ENCODE results near the gene COMT.
"Not testable (repeated sequence)": the region's sequence is repeated elsewhere in the genome, so short reads cannot be mapped to it uniquely, and the experiment has no call there.

COMT gene

DNA sequence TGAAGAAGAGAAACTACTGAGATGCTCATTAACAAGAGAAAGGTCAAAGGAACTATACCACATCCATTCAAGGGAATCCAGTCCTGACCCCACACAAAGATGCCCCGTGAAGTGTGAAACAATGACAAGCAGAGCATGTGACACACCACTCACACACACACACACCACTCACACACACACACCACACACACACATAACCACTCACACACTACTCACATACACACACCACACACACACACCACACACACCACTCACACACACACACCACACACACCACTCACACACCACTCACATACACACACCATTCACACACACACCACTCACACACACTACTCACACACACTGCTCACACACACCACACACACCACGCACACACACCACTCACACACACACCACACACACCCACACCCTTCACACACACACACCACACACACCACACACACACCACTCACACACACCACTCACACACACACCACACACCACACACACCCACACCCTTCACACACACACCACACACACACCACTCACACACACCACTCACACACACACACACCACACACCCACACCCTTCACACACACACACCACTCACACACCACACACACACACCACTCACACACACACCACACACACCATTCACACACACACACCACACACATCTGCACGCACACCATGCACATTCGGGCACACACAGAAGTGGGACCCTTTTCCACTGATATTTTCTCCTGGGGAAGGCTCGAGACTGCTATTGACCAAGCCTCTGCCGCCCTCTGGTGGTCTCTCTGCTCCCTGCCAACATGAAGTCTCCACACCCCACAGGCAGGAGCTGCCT lies 32.0 kb upstream of the COMT start:
- peak; percentile 63 for DNase-seq (ENCODE audit: low spot score)

DNA sequence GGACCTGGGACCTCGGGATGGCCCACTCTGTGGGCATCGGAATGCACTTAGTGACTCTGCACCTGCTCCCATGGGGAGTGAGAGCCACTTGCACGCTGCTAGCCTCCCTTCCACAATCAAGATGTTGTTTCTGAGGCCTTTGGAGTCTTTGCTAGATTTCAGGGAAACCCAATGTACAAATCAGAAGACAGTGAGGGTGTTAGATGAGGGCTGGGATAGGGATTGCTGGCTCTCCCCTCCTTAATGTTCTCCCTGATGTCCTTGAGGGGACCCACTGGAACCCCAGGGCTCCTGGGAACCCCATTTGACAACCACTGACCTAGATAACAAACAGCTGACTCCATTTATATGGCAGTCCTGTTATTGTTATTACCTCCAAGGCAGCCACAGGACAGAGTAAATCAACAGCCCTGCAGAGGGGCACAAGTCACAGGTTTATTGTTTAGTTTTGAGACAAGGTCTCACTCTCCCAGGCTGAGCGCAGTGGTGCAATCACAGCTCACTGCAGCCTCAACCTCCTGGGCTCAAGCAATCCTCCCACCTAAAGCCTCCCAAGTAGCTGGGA lies 31.3 kb upstream of the COMT start:
- no peak for DNase-seq (ENCODE audit: low spot score)

DNA sequence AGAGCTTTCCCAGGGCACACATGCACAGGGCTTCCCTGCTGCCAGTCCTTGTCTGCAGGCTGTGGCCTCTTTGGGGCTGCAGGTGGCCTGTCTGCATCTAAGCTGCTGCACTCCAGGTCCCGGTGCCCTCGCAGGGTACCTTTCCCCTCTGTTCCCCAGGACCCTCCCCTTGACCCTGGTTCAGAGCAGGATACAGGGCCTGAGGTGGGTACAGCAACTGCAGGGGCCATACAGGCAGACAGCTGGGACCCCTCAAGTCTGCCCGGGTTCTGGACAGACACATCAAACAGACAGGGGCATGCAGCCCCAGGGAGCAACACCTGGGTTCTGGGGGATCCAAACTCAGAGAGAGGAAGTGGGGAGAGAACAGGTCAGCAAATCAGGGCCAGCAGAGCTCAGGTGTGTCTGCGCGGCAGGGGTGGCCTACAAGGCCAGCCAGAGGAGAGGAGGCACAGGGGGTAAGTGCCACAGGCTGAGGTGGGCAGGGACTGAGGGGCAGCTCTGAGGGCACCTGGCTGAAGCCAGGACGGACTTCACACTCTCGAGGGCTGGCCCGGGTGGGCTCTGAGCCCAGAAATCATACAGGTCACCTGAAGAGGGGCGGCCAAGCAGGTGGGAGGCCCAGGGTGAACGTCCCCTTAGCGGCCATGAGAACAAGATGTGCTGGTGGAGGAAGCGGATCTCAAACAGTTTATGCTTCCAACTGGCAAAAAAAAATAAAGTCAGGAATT lies 29.9 kb upstream of the COMT start:
- no peak for DNase-seq (ENCODE audit: low spot score)

DNA sequence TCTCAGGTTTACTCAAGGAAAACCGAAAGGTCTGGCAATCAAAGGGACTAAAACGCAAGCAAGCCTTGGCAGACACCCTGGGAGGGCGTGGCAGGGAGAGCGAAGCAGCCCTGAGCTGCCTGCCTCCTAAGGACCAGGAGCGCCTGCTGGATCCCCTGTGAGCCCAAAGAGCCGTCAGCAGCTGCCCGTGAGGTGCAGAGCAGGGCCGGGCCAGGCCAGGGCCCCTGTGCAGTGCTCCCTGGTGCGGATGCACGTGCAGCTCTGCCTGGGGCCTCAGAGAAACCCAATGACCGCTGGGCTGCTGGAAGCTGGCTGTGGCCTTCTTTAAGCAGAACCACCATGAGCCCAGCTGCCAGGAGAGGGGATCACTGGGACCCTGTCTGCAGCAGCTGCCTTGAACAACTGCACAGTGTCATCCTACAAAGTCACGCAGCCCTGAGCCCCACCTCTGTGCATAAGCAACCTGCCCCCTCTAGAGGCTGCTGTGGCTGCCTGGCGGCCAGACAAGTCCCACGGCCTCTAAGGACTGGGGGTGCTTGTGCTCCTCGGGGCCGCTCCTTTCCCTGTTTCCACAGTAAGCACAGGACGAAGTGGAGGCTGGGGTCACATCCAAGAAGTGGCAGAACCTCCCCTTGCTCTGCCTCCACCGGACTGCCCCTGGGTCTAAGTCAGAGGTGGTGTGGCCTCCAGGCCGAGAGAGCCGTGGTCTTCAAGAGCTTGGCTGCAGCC lies 29.1 kb upstream of the COMT start:
- DNase-seq (ENCODE audit: low spot score) = no peak

DNA sequence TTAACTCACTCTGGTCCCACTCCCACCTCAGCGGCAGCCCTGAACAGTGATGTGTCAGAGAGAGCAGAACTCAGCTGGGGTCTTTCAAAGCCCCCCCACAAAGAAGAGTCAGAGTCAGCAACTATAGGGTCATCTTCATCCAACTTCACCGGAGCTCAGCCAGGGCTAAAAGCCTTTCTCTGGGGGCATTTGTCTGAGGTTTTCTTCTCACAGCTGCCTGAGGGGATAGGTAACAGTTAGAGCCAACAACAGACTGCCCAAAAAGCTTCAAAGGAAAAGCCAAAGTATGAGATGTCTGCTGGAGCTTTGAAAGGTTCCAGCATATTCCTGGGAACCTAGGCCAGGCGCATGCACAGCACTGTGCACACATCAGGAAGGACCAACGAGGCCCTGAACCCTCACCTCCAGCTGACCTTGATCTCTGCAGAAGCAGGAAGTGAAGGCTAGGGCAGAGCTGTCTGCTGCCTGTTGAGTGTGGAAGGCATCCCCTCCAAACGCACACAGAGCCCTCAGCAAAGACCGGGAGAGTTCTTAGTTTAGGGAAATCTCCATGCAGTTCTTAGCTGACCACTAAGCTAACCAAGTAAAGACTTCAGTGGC lies 28.1 kb upstream of the COMT start:
- no peak for DNase-seq (ENCODE audit: low spot score)

DNA sequence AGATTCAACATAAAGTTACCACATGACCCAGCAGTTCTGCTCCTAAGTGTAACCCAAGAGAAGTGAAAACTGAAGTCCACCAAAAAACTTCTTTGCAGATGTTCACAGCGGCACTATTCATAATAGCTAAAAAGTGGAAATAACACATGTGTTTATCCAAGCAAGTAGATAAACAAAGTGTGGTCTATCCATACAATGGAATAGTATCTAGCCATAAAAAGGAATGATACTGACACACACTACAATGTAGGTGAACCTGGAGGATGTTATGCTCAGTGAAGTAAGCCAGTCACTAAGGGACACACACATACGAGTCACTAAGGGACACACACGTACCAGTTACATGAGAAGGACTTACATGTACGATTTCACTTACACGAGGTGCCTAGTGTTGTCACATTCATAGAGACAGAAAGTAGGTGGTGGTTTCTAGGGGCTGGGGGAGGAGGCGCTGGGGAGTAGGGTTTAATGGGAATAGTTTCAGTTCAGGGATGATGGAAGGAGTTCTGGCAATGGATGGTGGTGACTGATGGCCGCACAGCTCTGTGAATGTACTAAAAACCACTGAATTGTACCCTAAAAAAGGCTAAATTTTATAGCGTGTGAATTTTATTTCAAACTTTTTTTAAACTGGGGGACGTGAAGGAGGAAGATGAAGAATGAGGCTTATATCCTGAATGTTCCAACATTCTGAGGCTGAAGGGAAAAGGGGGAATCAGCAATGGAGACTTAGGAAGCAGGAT lies 27.2 kb upstream of the COMT start:
- no peak for DNase-seq (ENCODE audit: low spot score)

DNA sequence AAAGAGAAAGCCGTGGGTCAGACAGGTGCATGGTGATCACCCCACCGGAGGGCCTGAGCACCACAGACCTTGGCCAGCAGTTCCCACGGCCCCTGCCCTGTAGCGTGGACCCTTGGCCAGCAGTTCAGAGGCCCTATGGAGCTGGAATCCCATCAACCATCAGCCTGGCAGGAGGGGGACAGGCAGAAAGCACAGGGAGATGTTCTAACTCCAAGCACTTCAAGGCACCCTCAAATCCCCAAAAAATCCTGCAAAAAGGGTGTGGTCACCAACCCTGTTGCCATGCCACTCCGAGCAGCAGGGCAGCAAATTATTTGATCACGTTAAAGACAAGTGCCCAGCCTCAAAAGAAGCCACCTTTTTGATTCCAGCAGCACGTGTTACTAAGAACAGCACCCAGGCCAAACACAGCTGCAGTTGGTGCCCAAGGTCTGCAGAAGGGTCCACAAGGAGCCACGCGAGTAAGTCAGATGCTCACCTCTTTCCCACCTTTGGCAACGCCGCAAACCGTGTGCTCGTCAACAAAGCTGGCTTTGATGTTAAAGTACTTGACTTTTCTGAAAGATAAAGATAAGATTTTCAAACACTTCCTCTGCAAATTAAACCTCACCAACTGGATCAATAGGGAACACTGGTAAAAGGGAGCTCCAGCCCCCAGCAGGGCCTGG lies 26.2 kb upstream of the COMT start:
- no peak for DNase-seq (ENCODE audit: low spot score)

DNA sequence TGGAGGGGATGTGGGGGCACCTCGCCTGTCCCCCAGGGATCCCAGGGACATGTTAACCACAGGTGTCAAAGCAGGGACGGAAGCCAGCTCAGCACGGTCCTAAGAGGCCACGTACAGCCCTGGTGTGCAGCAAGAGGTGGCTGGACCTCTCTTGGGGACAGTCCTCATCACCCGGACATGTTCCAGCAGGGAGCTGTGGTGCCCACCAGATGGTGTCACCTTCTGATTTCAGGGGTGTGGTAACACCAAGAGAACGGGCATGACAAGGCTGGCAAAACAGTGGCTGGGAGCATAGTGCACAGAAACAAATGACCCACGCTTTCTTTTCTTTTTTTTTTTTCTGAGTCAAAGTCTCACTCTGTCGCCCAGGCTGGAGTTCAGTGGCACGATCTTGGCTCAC lies 25.6 kb upstream of the COMT start:
- no peak for DNase-seq (ENCODE audit: low spot score)

DNA sequence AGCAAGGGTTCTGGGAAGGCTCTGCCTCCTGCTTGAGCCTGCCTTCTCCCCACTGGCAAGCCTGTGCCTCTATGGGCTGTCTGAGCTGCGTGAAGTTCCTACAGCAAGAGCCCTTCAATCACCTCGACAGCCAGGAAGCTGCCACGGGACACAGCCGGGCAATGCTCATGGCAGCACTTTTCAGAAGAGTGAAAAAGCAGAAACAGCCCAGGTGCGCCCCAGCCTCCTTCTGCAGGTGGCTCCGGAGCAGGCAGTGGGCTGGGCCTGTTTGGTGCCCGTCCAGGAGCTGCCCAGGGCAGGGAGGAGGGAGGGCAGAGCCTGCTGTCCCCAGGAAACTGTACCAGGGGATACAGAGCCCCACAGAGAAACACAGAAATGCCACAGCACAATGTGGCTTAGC lies 24.6 kb upstream of the COMT start:
- DNase-seq (ENCODE audit: low spot score) = no peak

DNA sequence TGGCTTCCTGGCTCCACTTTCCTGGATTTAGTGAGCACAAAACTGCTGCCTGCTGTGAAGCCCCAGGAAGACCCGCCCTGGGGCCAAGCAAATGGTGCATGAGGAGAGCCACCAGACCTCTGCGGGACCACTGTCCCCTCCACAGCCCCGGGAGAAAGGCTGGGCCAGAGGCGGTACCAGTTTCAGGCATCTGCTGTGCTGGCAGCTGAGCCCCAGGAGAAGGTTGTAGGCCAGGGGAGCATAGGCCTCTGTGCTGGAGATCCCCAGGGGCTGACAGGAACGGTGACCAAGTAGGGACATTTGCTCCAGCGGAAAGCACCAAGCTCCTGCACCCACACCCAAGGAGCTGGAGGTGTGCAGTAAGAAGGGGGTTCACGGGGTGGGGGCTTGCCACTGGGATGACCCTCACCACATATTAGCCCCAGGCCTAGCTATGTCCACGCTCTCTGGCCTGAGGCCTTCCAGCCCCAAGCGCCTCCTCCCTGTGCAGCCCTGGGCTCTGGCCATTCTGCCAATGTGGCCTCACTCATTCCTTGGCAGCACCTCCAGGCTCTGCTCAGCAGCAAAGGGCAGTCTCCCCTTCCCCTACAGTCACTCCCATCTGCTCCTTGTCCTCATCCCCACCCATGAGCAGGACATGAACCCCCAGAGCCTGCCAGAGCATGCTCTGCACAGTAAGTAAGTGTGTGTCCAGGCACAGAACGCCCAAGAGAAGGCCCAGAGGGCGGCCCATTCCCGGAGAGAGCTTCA lies 24.0 kb upstream of the COMT start:
- DNase-seq (ENCODE audit: low spot score) = no peak

DNA sequence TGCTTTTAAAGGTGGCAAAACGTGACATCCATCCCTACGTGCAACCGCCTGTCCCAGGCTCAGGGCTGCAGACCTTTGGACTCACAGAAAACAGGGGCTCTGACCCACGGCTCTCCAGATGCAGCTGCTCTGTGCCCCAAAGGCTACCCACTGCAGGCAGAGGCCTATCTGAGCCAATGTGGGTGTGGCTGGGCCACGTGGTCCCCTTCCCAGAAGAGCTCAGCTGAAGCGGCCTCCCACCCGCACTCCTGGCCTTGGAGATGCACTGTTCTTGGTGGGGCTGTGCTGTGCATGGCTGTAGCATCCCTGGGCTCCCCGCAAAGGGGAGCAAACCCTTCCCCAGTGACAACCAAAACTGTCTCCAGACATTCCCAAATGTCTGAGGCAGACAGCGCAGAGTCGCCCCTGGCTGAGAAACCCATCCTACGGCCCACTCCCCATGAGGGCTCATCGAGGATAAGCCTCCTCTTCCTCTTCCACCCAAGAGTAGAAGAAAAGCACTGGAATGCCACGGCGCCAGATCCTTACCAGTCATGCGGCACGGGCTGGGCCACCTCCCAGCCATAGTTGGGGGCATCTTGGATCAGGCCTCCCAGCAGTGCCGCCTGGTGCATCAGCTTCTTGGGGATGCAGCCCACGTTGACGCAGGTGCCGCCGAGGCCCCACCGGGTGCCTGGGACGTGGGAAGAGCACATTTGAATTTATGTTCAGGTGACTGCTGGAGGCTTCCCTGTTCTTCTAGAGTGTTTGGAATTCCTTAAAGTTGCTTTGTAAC lies 23.1 kb upstream of the COMT start:
- no peak for DNase-seq (ENCODE audit: low spot score)

DNA sequence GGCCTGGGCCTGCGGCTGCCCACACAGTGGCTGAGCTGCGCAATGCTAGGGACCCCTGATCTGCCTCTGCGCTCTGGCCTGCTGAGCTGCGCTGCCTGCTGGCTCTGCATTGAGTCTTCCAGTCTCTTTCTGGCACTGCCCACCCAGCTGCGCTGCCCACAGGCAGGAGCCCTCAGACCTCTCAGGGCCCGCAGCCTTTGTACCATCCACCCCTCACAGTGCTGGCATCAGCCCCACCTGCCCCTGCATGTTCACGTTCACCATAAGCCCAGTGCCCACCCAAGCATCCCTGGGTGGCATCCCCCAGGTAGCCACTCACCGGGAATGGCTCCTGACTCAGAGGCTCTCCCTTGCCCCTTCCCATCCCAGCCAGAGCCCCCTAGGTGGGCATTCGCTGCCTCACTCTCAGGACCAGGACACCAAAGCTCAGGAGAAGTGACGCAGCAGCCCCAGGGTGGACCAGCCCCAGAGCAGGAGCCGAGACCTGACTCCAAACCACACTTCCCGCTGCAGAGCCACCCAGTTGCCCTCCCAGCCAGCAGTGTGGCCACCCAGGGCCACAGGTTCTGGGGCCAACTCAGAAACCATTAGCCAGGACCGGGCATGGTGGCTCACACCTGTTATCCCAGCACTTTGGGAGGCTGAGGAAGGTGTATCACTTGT lies 21.7 kb upstream of the COMT start:
- DNase-seq (ENCODE audit: low spot score) = no peak

DNA sequence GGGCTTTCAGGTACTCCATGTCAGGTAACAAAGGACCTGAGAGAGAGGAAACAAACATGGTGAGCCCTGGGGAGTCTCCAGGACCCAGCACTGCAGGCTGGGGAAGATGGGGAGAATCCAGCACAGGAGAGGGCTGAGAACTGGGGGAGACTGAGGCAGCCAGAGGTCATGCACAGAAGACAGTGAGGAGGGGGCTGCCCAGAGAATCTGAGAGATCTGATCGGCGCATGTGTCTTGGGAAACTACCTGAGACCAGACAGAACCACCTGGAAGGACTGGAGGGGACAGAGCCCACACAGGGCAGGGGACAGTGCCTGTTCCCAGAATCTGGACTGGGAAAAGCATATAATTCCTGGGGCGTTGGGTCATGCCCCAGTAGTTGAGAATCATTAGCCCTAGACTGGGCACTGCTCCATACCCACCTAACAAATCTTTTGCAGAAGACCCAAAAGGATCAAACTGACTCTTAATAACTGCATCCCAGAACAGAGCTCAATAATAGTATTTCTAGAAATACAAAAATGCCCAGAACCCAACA lies 20.0 kb upstream of the COMT start:
- no peak for DNase-seq (ENCODE audit: low spot score)

DNA sequence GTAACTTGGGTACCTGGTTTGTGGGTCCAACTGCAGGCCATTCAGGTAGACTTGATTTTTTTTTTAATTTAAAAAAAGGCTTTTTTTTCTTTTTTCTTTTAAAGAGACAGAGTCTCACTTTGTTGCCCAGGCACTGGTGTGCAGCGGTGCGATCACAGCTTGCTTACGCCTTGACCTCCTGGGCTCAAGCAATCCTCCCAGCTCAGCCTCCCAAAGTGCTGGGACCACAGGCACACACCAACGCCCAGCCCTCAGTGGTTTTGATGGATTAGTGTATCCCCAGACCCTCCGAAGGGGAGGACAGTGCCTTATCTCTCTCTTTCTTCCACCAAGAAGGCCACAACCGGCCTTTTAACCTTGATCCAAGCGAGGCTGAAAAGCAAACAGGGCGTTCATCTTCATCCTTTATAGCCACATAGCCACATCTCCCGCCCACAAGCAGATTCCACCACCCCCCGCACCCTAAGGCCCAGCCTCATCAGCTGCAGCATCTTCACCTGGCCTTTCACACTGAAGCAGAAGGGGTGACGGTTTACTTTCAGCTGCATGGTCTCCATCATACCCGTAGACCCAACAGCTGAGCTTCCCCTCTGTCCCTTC lies 17.6 kb upstream of the COMT start:
- DNase-seq (ENCODE audit: low spot score) = no peak

DNA sequence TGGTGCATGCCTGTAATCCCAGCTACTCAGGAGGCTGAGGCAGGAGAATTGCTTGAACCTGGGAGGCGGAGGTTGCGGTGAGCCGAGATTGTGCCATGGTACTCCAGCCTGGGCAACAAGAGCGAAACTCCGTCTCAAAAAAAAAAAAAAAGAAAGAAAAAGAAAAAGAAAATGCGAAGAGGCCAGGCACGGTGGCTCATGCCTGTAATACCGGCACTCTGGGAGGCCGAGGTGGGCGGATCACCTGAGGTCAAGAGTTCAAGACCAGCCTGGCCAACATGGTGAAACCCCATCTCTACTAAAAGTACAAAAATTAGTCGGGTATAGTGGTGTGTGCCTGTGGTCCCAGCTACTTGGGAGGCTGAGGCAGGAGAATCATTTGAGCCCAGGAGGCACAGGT lies 15.5 kb upstream of the COMT start:
- not testable (repeated sequence) for DNase-seq (ENCODE audit: low spot score)

DNA sequence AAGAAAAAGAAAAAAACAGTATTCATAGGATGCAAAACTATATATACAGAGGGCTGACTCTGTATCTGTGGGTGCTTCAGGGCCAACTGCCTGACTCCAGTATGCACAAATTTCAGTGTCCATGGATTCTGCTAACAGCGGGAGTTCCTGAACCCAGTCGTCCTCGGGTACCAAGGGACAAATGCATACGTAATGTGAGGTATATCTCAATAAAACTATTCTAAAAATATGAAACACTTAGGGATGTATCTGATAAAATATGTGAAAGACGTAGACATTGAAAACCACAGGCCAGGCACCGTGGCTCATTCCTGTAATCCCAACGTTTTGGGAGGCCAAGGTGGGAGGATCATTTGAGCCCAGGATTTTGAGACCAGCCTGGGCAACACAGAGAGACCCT lies 13.9 kb upstream of the COMT start:
- DNase-seq (ENCODE audit: low spot score) = no peak

DNA sequence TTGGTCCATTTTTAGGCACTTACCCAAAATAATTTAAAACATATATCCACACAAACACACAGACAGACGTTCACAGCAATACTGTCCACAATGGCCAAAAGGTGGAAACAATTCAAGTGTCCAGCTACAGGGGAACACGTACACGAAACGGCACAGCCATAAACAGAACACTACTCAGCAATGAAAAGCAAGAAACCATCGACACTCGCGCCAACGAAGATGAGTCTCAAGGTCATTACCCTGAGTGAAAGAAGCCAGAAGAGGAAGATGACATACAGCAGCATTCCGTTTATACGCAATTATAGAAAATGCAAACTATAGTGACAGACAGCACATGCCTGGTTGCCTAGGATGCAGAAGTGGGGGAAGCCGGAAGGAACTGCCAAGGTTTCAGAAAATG lies 13.4 kb upstream of the COMT start:
- no peak for DNase-seq (ENCODE audit: low spot score)
